Stimulated activated CD4-positive, alpha-beta T cell treated with anti-CD3 and anti-CD28 coated beads, Interleukin-4, amount 100 ng/mL, for 48 hours (primary cell): ENCODE results near the gene ACOX3.

Source experiments
- DNase-seq, 2 donors: peaks; one replicate each; pipeline ENCODE4 v3.0.0-alpha.2; 2020; ENCODE audit warnings: low read depth in 2 of 2

ACOX3 gene

DNA sequence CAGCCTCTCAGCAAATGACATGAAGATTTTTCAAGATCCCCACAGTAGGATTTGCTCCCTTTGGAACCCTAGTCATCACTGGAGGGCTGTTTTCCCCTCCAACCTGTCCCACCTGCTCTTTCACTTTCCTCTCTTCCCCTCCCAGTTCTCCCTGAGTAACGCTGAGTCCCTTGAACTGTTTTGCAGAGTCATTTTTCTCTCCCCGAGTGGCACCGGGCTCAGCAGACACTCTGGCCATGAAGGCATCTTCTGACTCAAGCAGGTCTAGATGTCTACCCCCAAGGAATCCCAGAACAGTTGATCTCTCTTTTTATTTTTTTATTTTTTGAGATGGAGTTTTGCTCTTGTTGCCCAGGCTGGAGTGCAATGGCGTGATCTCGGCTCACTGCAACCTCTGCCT, 118.8 kb downstream of the ACOX3 start:
- DNase-seq, result no peak

DNA sequence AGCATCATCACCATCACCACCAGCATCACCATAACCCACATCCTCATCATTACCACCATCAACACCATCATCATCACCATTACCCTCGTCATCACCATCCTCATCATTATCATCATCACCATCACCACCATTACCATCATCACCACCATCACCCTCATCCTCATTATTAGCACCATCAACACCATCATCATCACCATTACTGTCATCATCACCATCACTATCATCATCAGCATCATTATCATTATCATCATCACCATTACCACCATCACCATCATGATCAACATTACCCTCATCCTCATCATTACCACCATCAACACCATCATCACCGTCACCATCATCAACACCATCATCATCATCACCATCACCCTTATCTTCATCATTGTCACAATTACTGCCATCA, 119.3 kb downstream of the ACOX3 start:
- DNase-seq, result no peak

DNA sequence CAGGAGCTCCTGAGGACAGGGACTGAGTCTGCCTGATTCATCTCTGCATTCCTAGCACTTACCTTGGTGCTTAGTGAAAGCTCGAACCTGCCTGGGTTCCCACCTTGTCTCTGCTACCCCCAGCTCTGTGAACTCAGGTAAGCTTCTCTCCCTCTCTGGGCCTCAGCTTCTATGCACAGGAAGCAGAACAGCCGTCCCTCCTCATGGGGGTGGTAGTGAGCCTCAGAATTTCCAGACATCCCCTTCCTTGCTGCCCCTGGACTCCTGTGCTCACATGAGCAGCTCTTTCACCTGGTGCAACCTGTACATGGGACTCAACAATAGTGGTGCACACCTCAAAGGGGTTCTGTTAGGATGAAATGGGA, 120.2 kb downstream of the ACOX3 start:
- DNase-seq, result no peak

DNA sequence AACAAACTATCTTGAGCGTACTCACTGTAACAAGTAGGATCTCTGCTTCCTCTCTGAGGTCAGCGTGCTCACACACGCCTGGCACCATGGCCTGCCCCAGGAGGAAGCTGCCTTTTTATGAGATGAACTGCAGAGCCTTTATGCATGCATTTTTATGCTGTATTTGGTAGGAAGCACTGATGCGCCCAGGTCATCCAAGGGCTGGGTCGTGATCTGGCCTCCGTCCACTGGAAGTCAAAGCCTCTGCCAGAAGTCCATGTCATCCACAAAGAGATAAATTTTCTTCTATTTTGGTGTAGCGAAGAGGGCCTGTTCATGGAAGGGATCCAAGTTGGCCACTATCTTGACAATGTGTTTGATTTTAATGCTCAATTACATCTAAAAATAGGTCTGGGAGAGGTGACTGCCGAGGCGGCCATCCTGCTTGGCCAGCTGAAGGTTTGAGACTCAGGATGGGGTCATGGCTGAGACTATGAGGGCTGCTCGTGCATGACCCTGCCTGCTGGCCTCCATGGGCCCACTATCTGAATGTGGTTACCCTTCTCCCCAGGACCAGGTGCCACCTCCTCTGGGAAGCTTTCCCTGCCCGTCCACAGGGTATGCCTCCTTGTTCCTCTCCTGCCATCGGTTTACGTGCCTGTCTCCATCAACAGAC, 120.7 kb downstream of the ACOX3 start:
- no peak for DNase-seq

DNA sequence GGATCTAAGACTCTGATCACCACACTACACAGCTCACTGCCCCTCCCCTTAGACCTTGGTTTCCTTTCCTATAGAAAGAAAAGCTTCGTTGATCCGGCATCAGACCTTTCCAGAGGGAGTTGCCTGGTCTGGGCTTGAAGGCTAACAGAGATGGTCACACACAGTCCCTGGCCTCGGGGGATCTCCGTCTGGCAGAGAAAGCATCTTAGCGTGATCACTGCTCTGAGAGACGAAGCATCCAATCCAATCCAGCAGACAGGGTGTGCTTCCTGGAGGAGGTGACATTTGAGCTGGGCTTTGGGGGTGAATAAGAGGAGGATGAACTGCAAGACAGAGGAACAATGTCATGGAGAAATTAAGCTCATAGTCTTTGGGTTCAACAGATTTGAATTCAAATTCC, 121.5 kb downstream of the ACOX3 start:
- DNase-seq, result no peak

DNA sequence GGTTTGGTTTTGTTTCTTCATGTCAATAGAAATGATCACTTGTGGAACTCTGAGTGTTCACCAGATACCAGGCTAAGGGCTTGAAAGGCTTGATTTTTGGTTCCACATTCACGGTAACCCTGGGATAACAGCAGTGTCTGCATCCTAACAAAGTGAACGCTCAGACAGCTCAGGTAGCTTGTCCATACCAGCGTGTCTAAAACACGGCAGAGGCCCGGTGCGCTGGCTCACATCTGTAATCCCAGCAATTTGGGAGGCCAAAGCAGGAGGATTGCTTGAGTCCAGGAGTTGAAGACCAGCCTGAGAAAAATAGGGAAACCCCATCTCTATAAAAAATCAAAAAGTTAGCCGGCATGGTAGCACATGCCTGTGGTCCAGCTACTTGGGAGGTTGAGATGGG, 122.0 kb downstream of the ACOX3 start:
- DNase-seq, result no peak

DNA sequence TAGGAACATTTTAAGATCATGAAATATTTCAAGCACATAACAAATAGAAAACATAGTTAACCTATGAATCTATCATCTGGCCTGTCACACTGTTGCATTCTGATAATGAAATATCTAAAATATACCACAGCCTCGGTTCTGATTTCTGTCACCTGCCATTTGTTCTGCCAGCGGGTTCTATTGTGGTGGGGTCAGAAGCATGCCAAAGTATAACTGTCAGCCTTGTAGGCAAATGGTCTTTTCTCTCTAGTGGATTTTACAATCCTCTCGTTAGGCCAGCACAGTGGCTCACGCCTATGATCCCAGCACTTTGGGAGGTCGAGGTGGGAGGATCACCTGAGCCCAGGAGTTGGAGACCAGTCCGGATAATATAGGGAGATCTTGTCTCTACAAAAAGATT, 123.0 kb downstream of the ACOX3 start:
- DNase-seq, result no peak

DNA sequence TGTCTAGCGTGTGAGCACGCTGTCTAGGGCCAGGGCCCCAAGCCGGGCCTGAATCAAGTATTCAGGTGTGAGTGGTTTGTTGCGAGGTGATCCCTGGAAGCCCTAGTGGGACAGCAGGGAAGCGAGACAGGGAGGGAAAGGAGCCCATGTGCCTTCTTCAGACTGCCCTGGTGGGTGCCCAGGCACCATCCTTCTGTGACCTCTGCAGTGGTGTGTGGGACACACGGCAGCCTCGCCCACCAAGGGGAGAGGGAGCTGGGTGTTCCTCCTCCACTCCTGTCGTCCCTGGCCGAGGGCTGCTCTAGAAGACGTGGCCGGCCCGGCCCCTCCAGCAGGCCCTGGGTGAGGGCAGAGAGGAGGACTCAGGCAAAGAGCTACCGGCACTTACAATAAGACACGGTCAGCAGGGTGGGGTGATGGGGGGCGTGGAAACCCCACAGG, 123.6 kb downstream of the ACOX3 start:
- DNase-seq, result no peak
